NOMO-1 (cell line): ENCODE data around the gene ARHGAP10.

Experiments
- DNase-seq, 2 experiments: peaks; one replicate each; lab custom pipeline; 2025; ENCODE audit not compliant: unreplicated experiment in 2 of 2; lab: John Stamatoyannopoulos, UW

Gene ARHGAP10

DNA sequence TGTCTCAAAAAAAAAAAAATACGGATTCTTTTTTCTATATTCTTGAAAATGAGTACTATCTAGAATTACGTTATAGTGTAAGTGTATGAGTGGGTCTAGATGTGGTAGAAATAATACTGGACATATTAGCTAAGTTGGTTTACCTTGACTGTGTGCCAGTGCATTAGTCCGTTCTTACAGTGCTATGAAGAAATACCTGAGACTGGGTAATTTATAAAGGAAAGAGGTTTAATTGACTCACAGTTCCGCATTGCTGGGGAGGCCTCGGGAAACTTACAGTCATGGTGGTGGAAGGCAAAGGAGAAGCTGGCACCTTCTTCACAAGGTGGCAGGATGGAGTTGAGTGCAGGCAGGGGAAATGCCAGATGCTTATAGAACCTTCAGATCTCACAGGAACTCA is 92.4 kb downstream of the ARHGAP10 start:
- no peak for DNase-seq

DNA sequence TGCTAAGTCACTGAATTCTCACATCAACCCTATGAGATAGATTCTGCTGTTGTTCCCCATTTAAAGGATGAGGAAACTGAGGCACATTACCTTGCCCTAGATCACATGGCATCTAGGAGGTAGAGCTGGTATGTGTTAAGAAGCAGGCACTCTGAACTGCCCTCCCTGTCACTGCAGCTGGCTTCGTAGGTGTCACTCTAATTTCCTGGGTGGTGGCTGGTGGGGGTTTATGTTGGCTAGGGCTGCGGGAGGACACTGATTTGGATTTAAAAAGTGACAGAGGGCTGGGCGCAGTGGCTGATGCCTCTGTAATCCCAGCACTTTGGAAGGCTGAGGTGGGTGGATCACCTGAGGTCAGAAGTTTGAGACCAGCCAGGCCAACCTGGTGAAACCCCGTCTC is 93.0 kb downstream of the ARHGAP10 start:
- DNase-seq, result no peak

DNA sequence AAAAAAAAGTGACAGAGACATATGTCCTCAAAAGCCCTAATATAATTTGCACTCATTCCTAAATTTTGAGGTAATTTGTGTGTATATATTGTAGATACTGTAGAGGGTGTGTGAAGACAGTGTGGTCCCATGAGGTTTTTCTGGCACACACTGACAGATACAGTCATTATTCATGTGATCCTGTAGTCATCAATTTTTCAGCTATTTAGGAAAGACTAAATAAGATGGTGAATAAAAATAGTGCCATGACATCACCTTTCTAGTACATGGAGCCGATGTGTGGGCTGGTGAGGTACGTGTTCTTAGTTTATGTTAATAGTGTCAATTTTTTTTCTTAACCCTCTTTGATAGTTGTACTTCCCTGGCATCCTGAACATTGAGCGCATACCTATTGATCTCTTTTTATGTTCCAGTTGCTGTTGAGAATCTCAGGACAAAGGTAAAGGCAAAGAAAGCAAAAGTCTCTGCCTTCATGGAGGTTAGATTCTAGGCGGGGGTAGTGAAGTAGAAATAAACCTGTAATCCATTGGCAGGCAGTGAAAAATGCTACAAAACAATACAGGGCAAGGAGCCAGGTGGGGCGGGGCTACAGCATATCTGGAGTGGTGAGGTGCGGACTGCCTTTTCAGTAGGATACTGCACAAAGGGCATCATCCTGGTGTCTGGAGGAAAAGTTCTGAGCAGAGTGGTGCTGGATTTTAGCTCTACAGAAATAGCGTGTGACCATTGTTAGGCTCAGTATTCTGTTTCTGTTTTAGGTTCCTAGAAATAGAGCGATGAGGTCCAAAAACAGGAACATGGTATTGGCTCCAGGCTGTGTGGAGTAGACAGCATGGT is 93.8 kb downstream of the ARHGAP10 start:
- DNase-seq, result peak in 1 of 2 experiments; percentile 35

DNA sequence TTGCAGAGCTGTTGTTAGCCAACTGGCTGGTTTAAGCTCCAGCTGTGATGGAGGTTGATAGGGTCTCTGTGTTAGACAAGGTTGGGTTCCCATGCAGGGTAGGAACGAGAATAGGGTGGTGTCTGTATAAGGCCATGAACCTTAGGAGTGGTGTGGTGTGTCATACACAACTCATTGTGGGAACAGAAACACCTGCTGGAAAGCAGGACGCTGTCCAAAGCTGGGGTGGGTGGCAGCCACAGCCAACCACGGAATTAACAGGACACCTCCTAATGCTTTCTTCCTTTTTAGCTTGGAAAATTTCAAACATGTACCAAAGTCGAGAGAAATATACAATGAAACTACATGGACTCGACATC is 94.4 kb downstream of the ARHGAP10 start:
- no peak for DNase-seq

DNA sequence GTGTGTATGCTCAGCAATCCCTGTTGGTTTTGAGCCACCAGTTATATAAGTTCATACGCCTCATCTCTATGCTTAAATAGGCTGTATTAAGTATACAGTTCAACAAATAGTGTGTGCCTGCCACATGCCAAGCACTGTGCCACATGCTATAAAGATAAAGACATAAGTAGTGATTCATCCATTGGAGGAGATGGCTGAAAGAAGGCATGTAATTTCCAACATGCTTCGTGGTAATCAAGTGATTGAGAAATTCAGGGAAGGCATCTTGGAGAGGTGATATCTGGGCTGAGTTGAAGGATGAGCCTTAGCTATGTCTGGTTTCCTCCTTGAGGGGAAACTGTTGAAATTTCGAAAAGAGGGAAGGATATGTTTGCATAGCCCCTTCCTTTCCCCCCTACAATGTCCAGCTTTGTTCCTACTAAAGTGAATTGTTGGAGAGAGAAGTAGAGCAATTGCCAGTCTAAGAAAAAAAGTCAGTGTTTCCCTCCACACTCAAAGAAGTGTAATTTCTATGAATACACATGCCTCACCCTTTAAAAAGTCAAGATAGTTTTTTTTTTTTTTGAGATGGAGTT is 96.5 kb downstream of the ARHGAP10 start:
- no peak for DNase-seq

DNA sequence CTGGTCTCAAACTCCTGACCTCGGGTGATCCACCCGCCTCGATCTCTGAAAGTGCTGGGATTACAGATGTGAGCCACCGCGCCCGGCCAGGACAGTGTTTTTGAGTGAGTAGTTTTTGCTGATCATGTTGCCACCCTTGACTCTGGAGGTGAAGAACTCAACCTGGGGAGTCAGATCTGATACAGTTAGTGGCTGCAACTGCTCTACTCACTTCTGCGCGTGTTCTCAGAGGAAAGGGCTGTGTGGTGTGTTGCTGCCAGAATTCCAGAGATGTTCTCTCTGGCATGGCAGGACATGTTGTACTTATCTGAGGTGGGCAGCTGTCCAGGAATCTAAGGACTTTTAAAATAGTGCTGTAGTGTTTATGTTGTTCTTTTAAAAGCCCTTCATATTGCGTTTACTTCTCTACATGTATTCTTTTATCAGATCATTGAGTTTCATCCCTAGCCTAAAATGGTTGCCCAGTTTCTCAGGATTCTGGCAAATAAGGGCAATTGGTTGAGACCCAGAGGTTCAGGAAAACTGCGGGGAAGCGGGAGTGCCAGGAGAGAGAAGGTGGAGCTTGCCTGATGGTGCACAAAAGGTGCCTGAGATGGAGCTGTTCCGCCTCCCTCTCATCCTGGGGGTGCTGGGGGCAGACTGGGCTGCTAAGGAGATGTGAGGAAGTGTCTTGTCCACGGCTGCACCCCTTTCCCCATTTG is 97.7 kb downstream of the ARHGAP10 start:
- no peak for DNase-seq

DNA sequence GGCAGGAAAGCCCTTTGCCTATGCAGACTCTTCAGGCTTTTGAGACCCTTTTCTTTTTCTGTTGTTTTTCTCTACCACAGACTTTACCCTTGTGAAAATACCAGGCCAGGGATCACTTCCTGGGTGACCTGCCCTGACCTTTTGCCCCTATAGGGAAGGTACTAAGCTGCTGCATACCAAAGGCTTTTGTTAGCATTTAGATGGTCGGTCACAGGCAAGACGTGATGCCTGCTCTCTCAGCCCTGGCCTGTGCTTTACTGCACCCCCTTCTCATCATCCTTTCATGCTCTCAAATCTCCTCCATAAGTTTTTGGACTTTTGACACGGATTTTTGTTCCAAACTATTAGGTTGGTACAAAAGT is 98.2 kb downstream of the ARHGAP10 start:
- DNase-seq, result no peak

DNA sequence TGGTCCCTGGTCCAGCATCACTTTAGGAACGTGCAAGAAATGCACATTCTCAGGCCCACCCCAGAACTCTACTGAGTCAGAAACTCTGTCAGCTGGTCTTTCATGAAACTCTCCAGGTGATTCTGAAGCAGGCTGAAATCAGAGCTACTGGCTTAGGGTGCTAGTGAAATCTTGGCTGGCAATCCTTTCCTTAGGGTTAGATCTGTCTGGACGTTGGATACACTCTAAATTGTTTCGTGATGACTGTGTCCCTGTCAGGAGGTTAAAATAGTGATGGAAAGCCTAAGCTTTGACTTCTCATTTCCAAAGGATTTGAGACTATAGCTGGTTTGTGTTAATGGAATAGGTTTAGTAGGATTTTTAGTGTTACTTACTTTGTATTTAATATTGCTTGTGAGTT is 99.1 kb downstream of the ARHGAP10 start:
- DNase-seq, result no peak

DNA sequence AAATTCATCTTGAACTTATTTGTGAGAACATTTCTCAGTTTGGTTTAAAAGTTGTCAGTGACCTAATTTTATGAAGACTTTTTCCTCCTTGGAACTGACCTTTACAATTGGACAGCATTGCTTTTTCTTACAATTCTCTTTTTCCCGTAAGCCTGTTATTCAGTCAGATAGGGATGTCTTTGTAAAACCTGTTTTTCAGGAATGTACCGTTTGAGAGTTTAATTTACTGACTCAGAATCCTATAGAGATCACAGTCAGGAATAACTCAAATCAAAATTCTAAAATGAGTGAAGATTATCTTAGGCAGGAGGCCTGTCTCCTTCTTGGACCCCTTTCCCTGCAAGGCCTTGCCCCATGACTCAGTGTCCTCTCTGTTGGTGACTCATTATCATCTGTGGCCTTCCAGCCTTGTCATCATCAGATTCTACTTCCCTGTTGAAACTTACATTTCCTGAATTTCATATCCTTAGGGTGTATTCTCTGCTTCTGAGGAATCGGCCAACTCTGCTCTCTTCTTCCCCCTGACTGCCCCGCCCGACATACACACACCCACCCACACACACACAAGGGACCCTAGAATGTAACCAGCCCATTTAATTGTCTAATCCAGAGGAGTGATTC is 99.8 kb downstream of the ARHGAP10 start:
- DNase-seq, result peak; percentile 55 to 73

DNA sequence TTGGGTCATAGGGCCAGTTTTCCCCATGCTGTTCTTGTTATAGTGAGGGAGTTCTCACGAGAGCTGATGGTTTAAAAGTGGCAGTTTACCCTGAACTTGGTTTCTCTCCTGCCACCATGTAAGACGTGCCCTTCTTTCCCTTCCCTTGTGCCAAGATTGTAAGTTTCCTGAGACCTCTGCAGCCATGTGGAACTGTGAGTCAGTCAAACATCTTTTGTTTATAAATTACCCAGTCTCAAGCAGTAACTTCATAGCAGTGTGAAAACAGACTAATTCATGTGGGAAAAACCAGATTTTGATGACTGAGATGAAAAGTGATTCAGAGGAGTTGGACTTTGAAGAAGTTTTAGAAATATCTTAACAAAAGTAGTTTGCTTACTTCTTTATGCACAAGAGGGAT is 101.4 kb downstream of the ARHGAP10 start:
- no peak for DNase-seq

DNA sequence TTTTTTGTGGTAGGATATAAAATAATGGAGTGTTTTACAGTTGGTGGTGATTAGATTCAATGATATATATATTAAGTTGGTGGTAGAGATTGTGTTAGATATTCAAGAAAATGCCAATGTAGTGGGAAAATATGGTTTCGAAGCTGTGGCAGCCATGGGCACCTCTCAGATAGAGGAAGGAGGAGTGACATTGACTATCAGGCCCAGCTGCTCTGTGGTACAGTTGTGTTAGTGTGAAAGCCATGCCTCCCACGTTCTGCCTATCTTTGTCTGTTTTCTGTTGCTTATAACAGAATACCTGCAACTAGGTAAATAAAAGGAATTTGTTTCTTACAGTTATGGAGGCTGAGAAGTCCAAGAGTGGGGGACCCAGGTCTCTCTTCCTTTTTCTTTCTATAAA is 101.9 kb downstream of the ARHGAP10 start:
- DNase-seq, result no peak

DNA sequence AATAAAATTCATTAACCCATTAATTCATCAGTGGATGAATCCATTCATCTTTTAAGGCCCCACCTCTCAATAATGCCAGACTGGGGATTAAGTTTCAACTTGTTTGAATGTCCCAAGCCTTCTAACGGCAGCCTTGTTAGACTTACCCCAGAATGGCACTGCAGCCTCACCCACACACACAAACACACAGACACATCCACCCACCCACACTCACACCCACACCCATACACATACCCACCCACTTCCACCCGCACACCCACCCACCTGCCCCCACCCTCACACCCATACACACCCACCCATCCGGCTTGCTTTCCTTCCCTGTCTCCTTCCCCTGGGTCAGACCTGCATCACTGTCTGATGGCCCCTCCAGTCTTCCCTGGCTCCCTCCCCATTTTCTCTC is 102.6 kb downstream of the ARHGAP10 start:
- no peak for DNase-seq

DNA sequence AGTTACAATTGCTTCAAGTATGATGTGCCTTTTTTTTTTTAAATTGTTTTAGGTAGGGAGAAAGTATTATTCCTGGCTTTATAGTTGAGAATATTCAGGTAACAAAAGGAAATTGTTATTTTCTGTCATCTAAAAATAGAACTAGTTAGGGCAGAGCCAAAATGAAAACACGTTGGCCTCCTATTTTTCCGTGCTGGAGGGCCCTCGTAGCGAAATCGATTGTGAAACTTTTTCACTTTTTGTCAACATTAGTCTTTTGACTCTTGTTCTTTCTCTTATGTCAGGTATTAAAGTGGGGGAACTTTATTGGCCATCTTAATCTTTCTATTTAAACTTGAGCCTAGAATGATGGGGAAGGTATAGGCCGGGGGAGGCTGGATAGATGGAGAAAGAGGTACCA is 104.9 kb downstream of the ARHGAP10 start:
- DNase-seq, result no peak

DNA sequence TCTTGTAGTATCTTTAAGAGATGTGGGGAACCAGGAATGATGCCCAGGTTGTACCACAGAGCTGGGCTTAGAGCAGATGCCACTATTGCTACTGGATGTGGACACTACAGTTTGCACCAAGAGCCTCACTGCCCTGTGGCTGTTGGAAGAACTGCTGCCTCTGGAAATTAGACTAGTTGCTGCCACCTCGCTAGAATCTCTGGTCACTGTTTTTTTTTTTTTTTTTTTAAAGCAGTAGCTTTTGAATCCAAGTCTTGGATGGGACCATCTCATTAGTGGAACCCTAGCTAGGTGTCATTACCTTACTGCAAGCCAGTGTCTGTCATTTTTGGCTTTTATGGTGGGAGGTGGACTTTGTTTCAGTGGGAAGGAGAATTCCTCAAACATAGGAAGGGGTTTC is 105.5 kb downstream of the ARHGAP10 start:
- no peak for DNase-seq

DNA sequence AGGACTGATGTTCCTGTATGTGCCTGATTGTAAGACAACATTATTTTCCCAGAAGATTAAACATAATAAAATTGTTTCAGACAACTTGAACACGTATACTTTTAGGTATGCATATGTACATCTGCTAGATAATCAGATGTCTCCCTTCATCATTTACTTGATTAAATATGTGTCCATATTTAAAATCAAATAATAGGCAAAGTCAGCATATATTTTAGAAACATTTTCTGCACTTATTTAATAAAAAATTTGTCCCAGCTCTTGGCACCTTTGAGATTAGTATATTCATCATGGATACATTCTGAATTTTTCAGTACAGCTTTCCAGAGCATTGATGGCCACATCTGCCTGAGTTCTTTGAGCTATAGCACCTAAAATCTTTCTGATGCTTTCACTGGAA is 106.0 kb downstream of the ARHGAP10 start:
- no peak for DNase-seq

DNA sequence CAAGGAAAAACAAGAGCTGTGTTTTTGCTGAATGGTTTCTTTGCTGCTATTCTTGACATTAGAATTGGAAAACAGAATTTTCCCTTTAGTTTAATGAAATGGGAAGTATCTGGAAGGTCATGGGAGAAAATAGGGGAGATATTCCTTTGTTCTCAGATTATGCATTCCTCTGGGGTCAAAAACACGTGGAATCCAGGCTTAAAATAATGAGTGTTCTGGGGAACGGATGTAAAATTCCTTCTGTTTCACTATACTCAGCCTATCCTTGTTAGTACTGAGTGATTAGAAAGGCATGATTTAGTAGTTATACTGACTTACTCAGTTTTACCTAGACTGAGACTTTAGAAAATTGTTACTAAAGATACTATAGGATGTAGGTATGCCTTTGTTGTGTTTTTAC is 107.3 kb downstream of the ARHGAP10 start:
- DNase-seq, result no peak

DNA sequence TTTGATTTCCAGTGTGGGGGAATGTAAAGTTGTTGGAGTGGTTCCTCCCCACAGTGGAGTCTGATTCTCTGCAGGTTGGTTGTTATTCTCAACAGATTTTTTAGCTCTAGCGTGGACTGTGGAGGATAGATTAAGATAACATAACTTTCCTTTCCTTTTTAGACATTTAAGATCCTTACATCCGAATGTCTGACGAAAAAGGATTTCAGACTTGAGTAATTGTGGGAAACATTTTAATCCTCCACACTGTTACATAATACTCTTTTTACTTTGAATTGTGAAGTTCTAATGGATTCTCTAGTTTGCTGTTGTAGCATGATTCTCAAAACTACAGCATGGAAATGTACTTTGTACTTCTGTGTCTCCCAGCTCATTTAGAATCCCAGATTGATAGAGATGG is 107.8 kb downstream of the ARHGAP10 start:
- no peak for DNase-seq

DNA sequence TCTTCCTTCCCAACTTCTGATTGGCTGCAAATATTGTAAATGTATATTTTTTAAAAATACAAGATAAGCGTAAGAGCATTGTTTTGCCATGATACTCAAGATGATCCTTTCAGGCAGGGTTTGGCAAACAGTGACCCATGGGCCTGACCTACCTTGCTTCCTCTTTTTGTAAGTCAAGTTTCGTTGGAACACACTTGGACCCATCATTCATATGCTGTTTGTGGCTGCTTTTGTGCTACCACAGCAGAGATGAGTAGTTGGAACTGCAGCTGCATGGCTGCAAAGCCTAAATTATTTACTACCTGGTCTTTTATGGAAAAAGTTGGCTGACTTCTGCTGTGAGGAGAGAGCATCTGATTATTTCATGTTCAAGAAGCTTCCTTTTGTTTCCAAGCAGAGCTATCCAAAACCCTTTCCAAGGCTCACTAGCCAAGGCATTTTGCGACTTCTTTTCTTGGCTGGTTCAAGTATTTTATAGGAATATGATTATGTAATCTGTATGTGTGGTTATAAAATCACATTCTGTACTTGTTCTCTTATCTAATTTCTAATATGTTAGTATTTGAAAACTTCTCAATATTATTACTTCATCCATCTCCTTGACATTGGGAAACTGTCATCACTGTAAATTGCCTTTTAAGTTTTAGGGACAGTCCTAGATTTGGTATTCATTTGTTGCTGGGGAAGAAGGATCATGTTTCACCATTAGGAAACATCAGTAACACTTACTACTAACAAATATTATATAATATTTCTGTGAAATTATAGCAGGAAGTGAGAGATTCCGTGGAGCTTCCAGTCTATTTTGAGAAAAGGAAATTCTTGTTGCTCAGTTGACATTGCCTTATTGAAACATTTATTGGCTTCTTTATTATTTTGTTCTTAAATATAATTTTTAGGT is 109.2 kb downstream of the ARHGAP10 start:
- peak; percentile 48 to 52 for DNase-seq

DNA sequence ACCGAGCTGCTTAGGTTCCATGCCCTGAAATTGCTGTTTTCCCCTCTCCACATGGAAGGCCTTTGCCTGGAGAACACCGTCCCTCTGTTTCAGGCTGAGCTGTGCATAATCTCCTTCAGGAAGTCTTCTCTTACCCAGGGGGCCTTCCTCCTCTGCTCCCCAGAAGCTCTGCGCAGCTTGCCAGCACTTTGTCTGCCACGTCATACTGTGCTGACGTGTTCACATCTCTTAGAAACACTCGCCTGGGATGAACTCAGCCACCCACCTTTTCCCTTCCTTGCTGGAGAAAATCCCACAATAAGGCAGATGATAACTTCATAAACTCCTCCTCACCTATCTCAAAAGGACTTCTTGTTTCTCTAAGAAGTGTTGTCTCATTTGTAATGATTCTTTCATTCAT is 110.7 kb downstream of the ARHGAP10 start:
- DNase-seq, result no peak

DNA sequence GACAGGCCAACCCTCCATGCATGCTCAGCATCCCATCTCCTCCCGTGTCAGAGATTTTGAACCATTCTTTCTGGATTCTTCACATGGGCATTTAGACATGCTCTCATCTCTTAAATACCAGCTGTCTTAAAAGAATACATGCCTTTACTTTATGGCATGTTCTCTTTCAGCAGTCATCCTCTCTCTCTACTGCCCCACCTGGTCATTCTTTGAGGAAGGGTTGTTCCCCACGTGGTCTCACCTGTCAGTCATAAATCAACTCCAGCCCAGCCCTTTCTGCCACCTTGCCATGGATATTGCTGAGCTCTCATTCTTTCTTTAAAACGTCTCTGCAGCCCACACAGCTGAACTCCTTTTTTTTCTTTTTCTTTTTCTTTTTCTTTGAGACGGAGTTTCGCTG is 111.3 kb downstream of the ARHGAP10 start:
- DNase-seq, result no peak

DNA sequence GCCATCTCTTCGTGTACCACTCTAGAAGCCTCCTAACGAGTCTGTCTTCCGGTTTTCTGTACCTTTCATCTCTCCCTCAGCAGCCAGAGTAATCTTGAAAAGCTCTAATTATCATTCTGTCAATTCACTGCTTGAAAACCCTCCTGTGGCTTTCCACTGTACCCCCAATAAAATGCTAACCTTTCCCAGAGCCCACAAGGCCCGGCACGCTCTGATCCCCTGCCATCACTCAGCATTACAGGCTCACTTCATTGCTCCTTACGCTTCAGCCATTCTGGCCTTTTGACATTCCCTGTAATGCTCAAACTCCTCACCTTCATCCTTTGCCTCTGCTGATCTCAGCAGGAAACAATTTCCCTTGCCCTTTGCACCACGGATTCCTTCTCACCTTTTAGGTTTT is 112.9 kb downstream of the ARHGAP10 start:
- DNase-seq, result no peak
